ENCODE data around the gene RGS6.
A peak's percentile ranks its signal among the peaks of the same experiment; 100 is the strongest.

RGS6 gene

DNA sequence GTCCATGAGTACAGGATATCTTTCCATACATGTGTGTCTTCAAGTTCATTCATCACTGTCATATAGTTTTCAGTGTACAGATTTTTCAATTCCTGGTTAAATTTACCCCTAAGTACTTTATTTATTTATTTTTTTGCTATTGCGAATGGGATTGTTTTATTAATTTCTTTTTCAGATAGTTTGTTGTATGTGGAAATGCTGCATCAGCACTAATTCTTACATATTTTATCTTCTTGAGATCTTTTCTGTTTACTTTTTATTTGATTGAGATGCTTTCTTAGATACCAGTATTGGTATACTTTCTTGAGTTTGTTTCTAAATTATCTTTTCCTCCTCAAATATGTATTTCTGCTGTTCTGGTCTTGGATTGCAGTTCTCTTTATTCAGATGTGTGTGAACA is 148.9 kb downstream of the RGS6 start:
- no peak for DNase-seq (ENCODE audit: low read depth)

- no peak for DNase-seq (ENCODE audit: low read depth)
Observed at GRCh38 chr14:72084935-72085334, 152.7 kb downstream of the RGS6 start.

- no peak for DNase-seq (ENCODE audit: low read depth)
Observed at GRCh38 chr14:72089625-72090024, 157.4 kb downstream of the RGS6 start.

- no peak for DNase-seq (ENCODE audit: low read depth)
Observed at GRCh38 chr14:72094844-72095582, 162.8 kb downstream of the RGS6 start.

DNA sequence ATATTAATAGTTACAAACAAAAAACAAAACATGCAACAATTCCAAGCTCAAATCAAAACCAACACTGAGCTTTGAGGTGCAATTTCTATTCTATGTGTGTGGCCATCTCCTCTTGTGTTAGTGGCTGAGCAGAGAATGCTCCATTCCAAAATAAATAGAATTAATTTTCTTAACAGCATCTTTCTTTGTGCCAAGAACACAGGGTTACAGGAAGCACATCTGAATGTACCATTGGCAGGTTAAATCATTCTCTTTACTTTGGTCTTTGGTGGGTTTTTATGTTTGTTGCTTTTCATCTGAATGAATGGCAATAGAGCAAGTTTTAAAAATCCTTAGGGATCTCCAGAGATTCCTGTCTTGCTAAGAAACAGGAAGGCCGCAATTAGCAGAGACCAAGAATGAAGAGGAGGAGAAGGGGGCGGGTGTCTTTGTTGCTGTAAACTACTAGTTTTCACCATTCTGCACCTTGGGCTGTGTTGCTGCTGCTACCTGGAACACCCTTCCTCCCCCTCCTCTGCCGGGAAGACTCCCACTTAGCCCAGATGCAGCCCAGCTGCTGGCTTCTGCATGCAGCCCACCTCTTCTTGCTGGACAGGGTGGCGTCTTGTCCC is 165.0 kb downstream of the RGS6 start:
- DNase-seq (ENCODE audit: low read depth), result no peak

DNA sequence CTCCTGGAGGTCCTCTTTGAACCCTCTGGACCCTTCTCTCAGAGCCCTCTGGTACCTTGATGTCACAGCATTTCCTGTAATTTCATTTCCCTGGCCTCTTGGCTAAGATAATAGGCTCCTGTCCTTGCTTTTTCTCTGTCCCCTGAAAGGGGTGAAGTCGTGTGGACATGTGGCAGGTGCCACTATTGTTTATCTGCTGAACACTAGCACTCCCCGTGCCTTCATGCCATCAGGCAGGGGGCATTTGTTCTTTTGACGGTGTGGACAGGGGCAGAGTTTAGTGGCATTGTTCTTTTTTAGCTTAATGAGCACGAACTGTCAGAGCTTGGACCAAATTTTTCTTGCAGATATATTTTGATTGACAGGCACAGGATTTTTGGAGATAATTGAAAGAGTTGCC is 166.0 kb downstream of the RGS6 start:
- DNase-seq (ENCODE audit: low read depth), result no peak

GRCh38 chr14:72099566-72099965 is 167.3 kb downstream of the RGS6 start:
- no peak for DNase-seq (ENCODE audit: low read depth)

- DNase-seq (ENCODE audit: low read depth), result peak; percentile 26
Observed at GRCh38 chr14:72104011-72104613, 171.9 kb downstream of the RGS6 start.

DNA sequence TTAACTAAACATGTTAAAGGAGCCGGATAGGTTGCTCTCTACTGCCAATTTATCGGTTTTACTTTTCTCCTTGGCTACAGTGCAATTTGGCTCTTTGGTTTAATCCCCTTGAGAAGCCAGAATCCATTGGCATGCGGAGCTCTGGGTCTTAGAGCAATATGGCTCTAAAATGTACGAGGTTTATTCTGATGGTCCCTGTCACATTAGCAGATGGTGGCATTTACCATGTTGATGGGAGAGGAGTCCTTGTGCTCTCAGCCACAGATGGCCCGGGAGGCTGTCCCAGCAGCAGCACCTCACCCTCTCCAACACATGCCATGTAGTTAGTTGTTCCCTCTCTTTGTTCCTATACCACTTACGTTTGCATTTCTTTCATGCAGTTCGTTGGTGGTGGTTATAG is 179.7 kb downstream of the RGS6 start:
- DNase-seq (ENCODE audit: low read depth), result no peak

- no peak for DNase-seq (ENCODE audit: low read depth)
Observed at GRCh38 chr14:72118841-72119240, 186.6 kb downstream of the RGS6 start.

GRCh38 chr14:72120315-72120714 is 188.1 kb downstream of the RGS6 start:
- DNase-seq (ENCODE audit: low read depth), result no peak

GRCh38 chr14:72123755-72124154 is 191.5 kb downstream of the RGS6 start:
- DNase-seq (ENCODE audit: low read depth), result no peak

DNA sequence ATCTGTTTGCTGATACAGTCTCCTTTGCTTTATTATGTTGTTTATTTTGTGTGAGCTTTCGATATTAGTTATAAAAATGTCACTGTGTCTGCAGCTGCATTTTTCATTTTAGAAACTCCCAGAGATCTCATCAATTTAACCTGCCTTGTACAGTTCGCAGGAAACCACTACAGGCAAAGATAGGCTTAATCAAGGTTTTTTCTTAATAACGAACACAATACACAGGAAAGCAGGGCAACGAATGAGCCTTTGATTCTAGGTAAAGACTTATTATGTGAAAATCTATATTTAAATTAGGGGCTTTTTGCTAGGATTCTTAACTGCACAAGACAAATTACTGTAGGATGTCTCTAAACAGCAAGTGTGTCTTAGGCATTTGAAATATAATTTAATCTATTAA is 191.9 kb downstream of the RGS6 start:
- DNase-seq (ENCODE audit: low read depth), result no peak

- no peak for DNase-seq (ENCODE audit: low read depth)
Observed at GRCh38 chr14:72126091-72126490, 193.9 kb downstream of the RGS6 start.

GRCh38 chr14:72126561-72126960 is 194.3 kb downstream of the RGS6 start:
- no peak for DNase-seq (ENCODE audit: low read depth)

GRCh38 chr14:72128629-72129028 is 196.4 kb downstream of the RGS6 start:
- DNase-seq (ENCODE audit: low read depth), result no peak

DNA sequence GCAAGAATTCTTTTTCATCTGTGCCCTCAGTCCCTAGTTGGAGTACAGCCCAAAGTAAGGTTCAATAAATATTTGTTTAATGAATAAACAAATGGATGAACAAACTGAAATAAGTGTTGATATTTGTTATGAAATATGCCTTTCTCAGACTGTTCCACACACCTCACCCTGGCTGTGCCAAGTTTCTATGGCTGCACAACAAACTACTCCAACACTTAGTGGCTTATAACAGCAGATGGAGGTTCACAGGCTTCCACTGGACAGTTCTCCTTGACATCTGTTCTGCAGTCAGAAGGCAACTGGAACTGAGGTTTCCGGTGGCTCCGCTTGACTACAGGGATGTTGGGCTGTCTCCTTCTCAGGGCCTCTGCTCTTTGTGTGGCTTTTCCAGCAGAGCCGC is 197.1 kb downstream of the RGS6 start:
- no peak for DNase-seq (ENCODE audit: low read depth)

GRCh38 chr14:72141084-72141483 is 208.9 kb downstream of the RGS6 start:
- DNase-seq (ENCODE audit: low read depth), result no peak

- DNase-seq (ENCODE audit: low read depth), result no peak
Observed at GRCh38 chr14:72142328-72142727, 210.1 kb downstream of the RGS6 start.

DNA sequence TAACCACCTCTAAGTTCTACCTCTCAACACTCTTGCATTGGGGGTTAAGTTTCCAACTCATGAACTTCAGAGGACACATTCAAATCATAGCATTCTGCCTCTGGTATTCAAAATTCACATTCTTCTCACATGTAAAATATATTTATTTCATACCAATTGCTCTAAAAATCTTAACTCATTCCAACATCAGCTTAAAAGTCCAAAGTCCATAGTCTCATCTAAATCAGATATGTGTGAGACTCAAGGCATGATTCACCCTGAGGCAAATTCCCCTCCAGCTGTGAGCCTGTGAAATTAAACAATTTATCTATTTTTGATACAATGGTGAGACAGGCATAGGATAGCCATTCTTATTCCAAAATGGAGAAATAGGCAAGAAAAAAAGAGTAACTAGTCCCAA is 214.0 kb downstream of the RGS6 start:
- DNase-seq (ENCODE audit: low read depth), result no peak

DNA sequence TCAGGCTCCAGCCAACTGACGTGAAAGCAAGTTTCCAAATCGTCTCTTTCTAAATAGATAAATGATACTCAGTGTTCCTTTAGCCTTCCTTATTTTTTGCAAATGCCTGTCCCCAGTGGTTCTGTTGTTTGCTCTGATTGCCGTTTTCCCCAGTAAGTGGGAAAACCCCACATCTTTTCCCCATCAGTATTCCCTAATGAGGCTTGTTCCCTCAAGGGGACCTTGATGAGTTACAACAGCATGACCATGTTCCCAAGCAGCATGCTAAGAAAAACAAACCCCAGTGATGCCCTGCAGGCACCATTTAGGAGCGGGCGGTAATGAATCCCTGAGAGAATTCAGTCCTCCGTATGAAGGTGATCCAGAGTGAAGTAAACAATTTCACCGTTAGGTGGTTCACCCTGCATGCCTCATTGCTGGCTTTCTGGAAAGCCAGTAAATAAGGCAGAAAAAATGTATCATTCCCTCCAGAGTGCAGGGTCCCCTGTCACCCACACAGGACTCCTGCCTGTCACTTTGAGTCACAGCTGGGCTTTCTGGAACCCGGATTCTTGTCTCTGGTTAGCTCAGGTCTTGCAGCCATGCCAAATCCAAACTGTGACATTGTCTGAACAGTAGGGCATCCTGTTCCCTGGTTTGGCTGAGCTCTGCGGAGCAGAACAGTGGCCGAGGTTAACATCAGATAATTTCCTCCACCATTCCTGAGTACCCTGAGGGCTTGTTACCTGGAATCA is 222.6 kb downstream of the RGS6 start:
- DNase-seq (ENCODE audit: low read depth), result no peak

DNA sequence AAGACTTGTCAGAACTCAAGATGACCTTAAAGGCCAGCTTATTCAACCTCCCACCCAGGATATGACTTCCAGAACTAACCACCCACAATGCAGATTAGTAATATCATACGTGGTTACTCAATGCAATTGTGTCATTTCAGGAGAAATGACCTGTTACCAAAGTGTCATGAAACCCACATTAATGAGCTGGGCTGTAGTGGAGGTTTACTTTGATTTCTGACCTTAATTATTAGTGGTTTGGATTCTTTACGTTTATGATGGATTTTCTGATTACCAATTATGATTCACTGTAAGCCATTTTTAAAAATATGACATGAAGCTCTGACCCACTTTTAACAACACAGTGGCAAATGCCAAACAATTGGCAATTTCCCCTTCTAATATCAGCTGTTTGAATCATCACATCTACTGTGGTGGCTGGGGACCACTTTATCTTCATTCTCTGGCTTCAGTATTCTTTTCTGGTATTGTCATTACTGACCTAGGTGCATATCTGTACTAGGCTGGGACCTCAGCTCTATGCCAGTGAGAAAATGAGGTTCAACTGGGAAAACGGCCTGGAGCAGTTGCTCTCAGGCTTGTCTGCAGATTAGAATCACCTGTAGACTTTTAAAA is 223.3 kb downstream of the RGS6 start:
- DNase-seq (ENCODE audit: low read depth), result no peak

Measured in stimulated activated CD8-positive, alpha-beta memory T cell treated with anti-CD3 and anti-CD28 coated beads, Interleukin-4, amount 100 ng/mL, for 24 hours (primary cell).